Tibial artery (tissue), 4 donors: ENCODE measurements around the gene CFAP251.

ENCODE experiments used
- DNase-seq, 2 donors: peaks; one replicate each; pipeline ENCODE4 v3.0.0-alpha.2; 2019
- H3K27ac ChIP-seq, 2 donors: fragments of 200-600 bp; sonication (generic) in 1 of 2; 1 replicate in 1 of 2; 2 replicates in 1 of 2; pipeline ENCODE4 v1.5.1; 2018 to 2019; ENCODE audit warnings: mild to moderate bottlenecking in 1 of 2
- H3K27me3 ChIP-seq, 2 donors: fragments of 200-600 bp; sonication (generic) in 1 of 2; one replicate each; pipeline versions ENCODE4 v1.5.1 to v1.6.0; 2016 to 2019
- H3K36me3 ChIP-seq, 3 donors: fragments of 200-600 bp; sonication (generic) in 2 of 3; one replicate each; pipeline ENCODE4 v1.5.1; 2016 to 2019; ENCODE audit warnings: mild to moderate bottlenecking in 2 of 3
- H3K4me1 ChIP-seq, 4 donors: fragments of 200-600 bp; sonication (generic) in 2 of 4; 1 replicate in 3 of 4; 2 replicates in 1 of 4; pipeline ENCODE4 v1.5.1; 2016 to 2019
- H3K4me3 ChIP-seq, 2 donors: fragments of 200-600 bp; sonication (generic) in 1 of 2; 1 replicate in 1 of 2; 2 replicates in 1 of 2; pipeline ENCODE4 v1.5.1; 2018 to 2019; ENCODE audit warnings: mild to moderate bottlenecking in 2 of 2
- H3K9me3 ChIP-seq, 3 donors: fragments of 200-600 bp; sonication (generic) in 1 of 3; one replicate each; pipeline ENCODE4 v1.5.1; 2016 to 2019
- CTCF ChIP-seq, 2 experiments: fragments of 200-600 bp in 1 of 2; fragments of 450-650 bp in 1 of 2; IDR thresholded peaks; one replicate each; pipeline ENCODE4 v1.5.1; 2017 to 2019; ENCODE audit warnings: antibody characterized with exemption in 2 of 2, mild to moderate bottlenecking in 1 of 2, moderate library complexity in 1 of 2
- intact Hi-C: fragments of 100-400 bp; cut with DNase I; formaldehyde crosslinking; loops from one replicate; pipeline ENCODE4 v1.15.0; 2023; ENCODE audit warnings: low total_unique reads

Gene CFAP251

DNA sequence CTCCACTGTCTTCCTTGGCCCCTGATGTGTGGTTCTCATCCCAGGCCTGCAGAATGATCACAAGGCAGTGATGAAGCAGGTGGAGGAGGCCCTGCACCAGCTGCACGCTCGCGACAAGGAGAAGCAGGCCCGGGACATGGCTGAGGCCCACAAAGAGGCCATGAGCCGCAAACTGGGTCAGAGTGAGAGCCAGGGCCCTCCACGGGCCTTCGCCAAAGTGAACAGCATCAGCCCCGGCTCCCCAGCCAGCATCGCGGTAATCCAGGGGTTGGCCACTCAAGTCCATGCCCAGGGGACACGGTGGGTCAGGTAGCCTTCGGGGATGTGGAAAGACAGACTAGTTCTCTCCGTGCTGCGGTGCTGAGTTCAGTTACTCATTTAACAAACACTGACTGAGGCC, 18.8 kb upstream of the CFAP251 start:
- Histone ChIP-seq H3K27me3 (no peaks in the 10 kb centered on the region), H3K4me1 (no peaks in the 10 kb centered on the region), H3K9me3 (no peaks in the 10 kb centered on the region), H3K27ac (no peak overlapping the region), H3K36me3 (peaks cover 58 to 95% (median 93%) of the 10 kb centered on the region in 3 donors), H3K4me3 (no peak overlapping the region)
- intact Hi-C loops = loop anchor here (10.0 kb wide), 1 partner anchor 205 kb away; no protein-coding TSS in a partner anchor
- TF ChIP-seq CTCF (IDR thresholded peaks at IDR 0.05) = no peak
- DNase-seq = no peak

- intact Hi-C loops = no loop called here
- H3K9me3 ChIP-seq = no peaks in the 10 kb centered on the region
- no peak overlapping the region for H3K4me3 ChIP-seq
- no peak for TF ChIP-seq CTCF (IDR thresholded peaks at IDR 0.05)
- no peak for DNase-seq
- peaks cover 66 to 96% (median 91%) of the 10 kb centered on the region in 3 donors for H3K36me3 ChIP-seq
- H3K4me1 ChIP-seq = no peaks in the 10 kb centered on the region
- no peak overlapping the region for H3K27ac ChIP-seq
- H3K27me3 ChIP-seq = no peaks in the 10 kb centered on the region
Measured at GRCh38 chr12:121903202-121903601, 15.2 kb upstream of the CFAP251 start.

- H3K4me3 ChIP-seq = no peak overlapping the region
- no peaks in the 10 kb centered on the region for H3K9me3 ChIP-seq
- no peak for DNase-seq
- no peaks in the 10 kb centered on the region for H3K4me1 ChIP-seq
- no peaks in the 10 kb centered on the region for H3K27me3 ChIP-seq
- no peak for TF ChIP-seq CTCF (IDR thresholded peaks at IDR 0.05)
- peaks cover 55 to 97% (median 88%) of the 10 kb centered on the region in 3 donors for H3K36me3 ChIP-seq
- intact Hi-C loops = no loop called here
- no peak overlapping the region for H3K27ac ChIP-seq
Measured at GRCh38 chr12:121905746-121906145, 12.6 kb upstream of the CFAP251 start.

DNA sequence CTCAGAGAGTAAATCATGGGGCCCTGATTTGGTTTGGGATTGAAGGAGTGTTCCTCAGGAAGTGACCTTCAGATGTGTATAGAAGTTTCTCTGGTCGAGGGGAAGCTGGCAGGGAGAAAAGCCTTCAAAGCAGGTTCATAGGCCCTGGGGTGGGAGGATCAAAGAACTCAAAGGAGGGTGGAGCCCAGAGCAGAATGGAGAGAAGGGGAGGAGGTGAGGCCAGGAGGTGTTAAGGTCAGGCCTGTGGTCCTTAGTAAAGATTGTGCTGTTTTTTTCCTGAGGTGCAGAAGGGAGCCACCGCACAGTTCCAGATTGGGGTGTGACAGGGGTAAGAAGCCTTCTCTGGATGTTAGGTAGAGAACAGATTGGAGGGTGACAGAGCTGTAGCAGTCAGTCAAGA, 9.7 kb upstream of the CFAP251 start:
- Histone ChIP-seq H3K27ac (no peak overlapping the region), H3K4me1 (no peaks in the 10 kb centered on the region), H3K4me3 (no peak overlapping the region), H3K36me3 (peaks cover 47 to 84% (median 67%) of the 10 kb centered on the region in 3 donors), H3K9me3 (no peaks in the 10 kb centered on the region), H3K27me3 (no peaks in the 10 kb centered on the region)
- no peak for DNase-seq
- TF ChIP-seq CTCF (IDR thresholded peaks at IDR 0.05) = no peak
- intact Hi-C loops = no loop called here

- TF ChIP-seq CTCF (IDR thresholded peaks at IDR 0.05) = no peak
- H3K36me3 ChIP-seq = peaks cover 28 to 81% (median 71%) of the 10 kb centered on the region in 3 donors
- no peak for DNase-seq
- H3K4me3 ChIP-seq = no peak overlapping the region
- intact Hi-C loops = no loop called here
- no peaks in the 10 kb centered on the region for H3K27me3 ChIP-seq
- H3K9me3 ChIP-seq = no peaks in the 10 kb centered on the region
- H3K4me1 ChIP-seq = no peaks in the 10 kb centered on the region
- no peak overlapping the region for H3K27ac ChIP-seq
Measured at GRCh38 chr12:121911824-121912585, 6.4 kb upstream of the CFAP251 start.
